HEK293 (cell line): ENCODE measurements around the gene CSNK1E.

Experiments
- ATF2 ChIP-seq: fragments of 450-650 bp; formaldehyde crosslinking; IDR thresholded peaks from 2 replicates; pipeline ENCODE4 v1.5.1; 2016; ENCODE audit warnings: missing biosample characterization, missing genetic modification characterization, low read depth
- TF ChIP-seq, protein P1 (sequence below): fragments of 450-650 bp; formaldehyde crosslinking; IDR thresholded peaks from 2 replicates; pipeline ENCODE4 v1.5.1; 2016; ENCODE audit warnings: missing biosample characterization, missing genetic modification characterization

- TF ChIP-seq ATF2 (tag by site-specific recombination), result no peak
- TF ChIP-seq, protein P1, sequence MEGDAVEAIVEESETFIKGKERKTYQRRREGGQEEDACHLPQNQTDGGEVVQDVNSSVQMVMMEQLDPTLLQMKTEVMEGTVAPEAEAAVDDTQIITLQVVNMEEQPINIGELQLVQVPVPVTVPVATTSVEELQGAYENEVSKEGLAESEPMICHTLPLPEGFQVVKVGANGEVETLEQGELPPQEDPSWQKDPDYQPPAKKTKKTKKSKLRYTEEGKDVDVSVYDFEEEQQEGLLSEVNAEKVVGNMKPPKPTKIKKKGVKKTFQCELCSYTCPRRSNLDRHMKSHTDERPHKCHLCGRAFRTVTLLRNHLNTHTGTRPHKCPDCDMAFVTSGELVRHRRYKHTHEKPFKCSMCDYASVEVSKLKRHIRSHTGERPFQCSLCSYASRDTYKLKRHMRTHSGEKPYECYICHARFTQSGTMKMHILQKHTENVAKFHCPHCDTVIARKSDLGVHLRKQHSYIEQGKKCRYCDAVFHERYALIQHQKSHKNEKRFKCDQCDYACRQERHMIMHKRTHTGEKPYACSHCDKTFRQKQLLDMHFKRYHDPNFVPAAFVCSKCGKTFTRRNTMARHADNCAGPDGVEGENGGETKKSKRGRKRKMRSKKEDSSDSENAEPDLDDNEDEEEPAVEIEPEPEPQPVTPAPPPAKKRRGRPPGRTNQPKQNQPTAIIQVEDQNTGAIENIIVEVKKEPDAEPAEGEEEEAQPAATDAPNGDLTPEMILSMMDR (tag by site-specific recombination), result no peak
Measured at GRCh38 chr22:38266120-38266519, 51.1 kb downstream of the CSNK1E start.
